HPDE6-E6E7 (cell line): ENCODE measurements around the gene CLEC1B.
"Not testable (repeated sequence)": the region's sequence is repeated elsewhere in the genome, so short reads cannot be mapped to it uniquely, and the experiment has no call there.

Experiments used
- DNase-seq: peaks from one replicate; pipeline ENCODE4 v3.0.0; 2011; ENCODE audit warnings: missing footprints; ENCODE audit errors: extremely low spot score

The CLEC1B gene

DNA sequence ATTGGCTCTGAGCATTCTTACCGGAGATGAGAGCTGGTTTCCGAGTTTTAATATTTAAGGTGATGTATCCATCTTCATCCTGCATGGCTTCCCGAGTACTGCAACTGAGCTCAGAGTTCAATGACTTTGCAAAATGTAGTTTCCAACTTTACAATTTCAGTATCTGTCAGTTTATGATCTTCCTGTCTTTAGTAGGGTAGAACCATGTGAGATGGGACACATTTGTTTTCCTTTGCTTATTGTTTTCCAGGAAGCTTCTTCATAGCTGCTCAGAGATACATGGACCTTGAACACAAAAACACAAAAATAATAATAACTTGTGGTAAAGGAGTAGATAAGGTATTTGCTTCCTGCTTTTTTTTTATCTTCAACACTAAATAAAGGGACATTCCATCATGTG, at the start of gene CLEC1B:
CLEC1B (minus strand) TSS at position 106 of the 400 bp plus-strand sequence; CDS start at position 85, 21 bp downstream.
- DNase-seq: no peak

DNA sequence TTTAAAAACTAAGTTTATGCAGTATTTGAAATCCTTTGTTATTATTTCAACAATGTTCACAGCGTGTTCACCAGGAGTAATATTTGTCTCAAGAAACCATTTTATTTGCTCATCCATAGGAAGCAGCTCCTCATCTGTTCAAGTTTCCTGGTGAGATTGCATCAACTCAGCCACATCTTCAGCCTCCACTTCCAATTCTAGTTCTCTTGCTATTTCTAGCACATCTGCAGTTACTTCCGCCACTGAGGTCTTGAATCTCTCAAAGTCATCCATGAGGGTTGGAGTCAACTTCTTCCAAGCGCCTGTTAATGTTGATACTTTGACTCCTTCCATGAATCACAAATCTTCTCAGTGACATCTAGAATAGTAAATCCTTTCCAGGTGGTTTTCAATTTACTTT, 49.6 kb upstream of the CLEC1B start:
- no peak for DNase-seq

DNA sequence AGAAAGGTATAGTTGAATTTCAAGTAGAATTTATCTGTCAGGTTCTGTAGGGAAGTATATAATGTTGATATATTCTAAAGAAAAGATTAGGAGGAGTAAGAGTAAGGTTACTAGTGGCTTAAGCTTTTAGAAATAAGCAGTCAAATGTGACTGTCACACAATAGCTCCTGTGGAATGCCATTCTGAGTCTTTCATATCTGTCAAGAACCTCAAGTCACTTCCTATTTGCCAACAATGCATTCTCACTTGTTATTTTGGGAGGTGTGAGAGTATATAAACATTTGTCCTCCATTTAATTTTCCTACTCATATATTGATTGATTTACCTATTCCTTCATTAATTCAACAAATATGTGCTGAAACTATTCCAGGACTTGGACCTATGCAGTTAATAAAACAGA, 43.2 kb upstream of the CLEC1B start:
- no peak for DNase-seq

DNA sequence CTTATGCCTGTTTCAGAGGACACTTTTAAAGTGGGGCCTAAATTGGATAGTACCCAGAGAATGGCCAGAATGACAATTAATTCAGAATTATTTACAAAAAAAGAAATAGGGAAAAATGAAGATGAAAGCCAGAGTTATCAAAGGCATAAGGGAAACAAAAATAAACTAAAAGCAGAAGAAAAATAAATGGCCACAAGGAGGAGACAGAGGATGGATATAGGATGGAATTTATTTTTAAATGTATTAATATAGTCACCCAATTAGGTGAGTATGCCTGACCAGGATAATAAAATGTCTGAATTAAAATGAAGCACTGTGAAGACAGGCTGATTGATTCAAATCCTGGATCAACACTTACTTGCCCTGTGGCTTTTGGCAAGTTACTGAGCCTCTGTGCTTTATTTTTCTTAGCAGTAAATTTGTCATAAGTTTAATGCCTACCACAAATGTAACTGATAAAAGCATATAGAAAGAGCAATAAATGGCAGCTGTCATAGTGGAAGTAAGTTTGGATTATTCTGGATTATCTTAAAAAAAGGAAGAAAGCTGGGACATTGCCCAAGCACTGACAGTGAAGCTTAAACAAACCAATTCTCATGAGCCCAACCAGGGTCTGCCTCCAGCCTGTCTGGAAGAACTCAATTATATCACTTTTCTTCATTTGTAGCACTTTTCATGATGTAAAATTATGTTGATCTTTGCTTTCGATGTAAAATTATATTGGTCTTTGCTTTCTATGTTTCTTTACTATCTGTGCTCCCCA, 35.0 kb upstream of the CLEC1B start:
- no peak for DNase-seq

DNA sequence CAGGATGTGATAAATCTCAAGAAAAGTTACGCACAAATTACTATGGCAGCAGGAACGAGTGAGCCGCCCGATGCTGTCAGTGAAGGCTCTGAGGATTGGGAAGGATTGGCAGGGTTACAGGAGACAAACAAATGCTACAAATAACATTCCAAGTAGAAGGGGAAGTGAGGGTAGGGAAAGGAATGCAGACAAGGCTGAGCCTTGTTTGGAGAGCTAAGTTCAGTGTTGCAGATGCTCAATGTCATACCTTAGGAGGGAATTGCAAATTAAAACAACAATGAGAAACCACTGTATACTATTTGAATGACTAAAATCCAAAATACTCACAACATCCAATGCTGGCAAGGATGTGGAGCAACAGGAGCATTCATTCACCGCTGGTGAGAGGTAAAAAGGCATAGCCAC, 32.9 kb upstream of the CLEC1B start:
- no peak for DNase-seq

DNA sequence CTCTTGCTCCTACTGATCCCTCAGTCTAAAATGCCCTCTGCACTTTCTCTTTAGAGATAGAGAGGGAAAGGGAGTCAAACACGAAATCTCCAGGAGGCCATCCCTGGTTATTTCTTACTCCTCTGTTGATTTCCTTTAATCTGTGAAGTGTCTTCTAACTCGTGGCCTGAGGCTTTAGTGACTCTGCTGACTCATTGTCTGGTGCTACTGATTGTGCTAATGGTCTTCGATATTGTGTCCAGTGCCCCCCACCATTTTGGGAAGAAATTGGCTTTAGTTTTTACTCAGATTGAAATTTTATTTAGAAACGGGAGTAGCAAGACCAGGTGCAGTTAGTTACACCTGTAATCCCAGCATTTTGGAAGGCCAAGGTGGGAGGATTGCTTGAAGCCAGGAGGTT, 32.4 kb upstream of the CLEC1B start:
- DNase-seq: no peak

DNA sequence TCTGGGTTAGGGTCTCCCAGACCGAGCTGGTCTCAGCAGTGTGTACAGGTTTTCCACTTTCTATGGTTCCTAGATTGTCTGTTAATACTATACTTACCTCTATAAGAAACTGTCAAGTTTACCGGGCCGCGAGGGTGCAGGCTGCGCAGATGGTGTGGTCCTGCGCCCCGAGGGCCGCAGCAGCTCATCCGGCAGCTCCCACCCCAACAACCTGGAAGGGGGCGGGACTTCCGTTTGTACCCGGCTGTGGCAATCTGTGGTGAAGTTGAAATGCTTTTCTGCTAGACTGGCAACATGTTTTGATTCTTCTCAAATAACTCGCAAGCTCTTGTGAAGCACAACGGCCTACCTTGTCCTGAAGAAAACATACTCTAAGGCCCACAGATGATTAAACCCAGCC, 31.5 kb upstream of the CLEC1B start, which contains the start of gene CLEC9A:
CLEC9A (plus strand) TSS at position 237 of the 400 bp plus-strand sequence. CDS start 22,006 bp downstream, outside the sequence.
- no peak for DNase-seq

DNA sequence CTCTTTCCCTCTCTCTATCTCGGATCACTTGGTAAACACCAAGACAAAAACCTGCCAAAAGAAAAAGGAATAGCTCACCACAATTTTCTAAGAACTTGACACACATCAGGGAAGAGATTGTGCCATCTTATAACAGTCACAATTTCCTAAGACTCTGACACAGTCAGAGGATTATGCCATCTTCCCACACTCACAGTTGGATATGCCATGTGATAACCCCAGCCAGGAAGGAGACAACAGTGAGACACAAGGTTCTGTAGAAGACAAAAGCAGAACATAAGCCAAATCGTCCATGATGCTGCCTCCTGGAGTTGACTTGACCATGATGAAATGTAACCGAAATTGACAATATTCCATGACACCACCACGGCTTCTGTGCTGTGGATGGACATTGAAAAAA, 28.8 kb upstream of the CLEC1B start:
- DNase-seq: no peak

DNA sequence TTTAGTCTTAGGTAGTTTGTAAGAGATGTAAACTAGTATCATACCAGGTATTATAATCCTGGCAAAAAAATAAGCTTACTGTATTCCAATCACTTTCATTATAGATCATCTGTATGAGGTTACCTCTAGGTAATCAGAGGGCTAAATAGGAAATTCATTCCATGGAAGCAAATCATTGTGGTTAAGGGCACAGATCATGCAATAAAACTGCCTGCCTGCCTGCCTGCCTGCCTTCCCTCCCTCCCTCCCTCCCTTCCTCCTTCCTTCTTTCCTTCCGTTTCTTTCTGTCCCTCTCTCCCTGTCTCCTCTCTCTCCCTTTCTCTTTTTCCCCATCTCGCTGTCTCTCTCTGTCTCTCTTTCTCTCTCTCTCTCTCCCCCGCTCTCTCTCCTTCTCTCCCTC, 28.4 kb upstream of the CLEC1B start:
- no peak for DNase-seq

DNA sequence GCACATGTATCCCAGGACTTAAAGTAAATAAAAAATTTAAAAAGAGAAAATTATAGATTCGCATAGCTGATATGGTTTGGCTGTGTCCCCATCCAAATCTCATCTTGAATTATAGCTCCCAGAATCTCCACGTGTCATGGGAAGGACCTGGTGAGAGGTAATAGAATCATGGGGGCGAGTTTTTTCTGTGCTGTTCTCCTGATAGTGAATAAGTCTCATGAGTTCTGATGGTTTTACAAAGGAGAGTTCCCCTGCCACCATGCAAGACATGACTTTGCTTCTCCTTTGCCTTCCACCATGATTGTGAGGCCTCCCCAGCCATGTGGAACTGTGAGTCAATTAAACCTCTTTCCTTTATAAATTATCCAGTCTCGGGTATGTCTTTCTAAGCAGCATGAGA, 27.7 kb upstream of the CLEC1B start:
- DNase-seq: not testable (repeated sequence)

DNA sequence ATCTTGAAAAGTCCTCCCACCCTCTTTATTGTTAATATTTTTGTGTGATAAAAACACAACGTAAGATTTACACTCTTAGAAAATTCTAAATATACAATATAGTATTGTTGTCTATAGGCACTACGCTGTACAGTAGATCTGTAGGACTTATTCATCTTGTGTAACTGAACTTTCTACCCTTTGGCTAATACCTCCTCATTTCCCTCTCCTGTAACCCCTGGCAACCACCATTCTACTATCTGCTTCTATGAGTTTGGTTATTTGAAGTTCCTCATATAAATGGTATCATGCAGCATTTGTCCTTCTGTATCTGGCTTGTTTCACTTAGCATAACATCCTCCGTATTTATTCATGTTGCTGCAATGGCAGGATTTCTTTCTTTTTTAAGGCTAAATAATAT, 26.3 kb upstream of the CLEC1B start:
- DNase-seq: no peak

DNA sequence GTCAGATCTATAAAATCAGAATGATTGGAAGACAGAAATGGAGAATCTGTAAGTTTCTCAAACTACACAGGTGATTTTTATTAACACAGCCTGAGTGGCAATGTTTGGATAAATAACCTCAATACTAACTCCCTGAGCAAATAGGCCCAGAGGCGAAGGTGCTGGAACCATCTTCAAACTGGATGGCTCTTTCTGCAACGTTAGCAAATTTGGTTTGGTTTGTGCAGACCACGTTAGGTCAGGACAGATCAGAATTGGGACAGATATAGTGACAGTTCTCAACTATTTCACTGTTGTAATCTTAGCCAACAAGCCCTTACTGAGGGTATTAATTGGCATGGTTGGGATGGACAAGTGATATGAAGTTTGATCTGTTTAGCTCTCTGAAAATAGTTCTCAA, 22.4 kb upstream of the CLEC1B start:
- DNase-seq: no peak

DNA sequence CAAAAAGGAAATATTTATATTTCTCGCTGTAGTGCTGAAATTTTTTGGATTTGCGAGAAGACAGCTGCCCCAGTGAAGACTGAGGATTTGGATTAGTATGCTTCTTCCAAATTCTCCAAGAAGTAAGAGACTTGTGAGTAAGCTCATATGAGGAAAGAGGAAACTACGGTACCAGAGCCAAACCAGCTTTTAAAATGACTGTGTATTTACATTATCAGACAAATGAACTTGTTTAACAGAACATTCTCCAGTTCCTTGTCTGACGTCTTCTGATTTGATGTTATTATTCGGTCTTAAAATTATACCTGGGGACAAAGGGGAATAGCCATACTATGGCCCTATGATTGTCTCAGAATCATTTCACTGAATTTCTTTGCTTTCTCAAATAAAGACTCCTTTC, 19.5 kb upstream of the CLEC1B start:
- no peak for DNase-seq

DNA sequence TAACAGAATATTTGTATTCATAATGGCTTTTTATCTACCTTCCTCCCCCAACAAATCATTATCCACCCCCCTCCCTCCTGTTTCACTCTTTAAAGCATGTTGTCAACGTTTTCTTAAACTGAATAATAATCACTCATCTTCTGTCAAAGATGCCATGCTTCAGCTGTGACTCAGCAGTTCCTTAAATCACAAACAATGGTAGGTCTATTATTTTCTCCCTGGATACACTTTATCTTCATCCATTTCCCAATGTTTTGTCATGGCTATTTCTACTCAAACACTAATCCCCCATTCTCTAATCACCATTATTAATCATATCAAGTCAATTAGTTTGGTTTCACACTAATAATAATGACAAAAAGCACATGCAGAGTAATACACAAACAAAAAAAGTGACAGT, 18.0 kb upstream of the CLEC1B start:
- no peak for DNase-seq

DNA sequence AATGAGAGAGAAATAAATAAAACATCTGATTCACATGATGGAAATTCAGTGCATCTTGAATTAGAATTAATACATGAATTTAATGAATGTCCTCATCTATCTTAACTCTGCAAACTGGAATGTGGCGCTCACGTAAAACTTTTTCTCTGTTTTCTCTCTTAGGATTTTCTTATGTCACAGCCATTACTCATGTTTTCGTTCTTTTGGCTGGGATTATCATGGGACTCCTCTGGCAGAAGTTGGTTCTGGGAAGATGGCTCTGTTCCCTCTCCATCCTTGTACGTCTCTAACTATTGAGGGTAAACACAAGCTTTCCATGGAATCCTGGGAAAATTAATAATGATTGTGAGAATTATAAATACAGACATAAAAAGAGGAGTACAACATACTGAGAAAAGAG, 16.5 kb upstream of the CLEC1B start:
- DNase-seq: no peak

DNA sequence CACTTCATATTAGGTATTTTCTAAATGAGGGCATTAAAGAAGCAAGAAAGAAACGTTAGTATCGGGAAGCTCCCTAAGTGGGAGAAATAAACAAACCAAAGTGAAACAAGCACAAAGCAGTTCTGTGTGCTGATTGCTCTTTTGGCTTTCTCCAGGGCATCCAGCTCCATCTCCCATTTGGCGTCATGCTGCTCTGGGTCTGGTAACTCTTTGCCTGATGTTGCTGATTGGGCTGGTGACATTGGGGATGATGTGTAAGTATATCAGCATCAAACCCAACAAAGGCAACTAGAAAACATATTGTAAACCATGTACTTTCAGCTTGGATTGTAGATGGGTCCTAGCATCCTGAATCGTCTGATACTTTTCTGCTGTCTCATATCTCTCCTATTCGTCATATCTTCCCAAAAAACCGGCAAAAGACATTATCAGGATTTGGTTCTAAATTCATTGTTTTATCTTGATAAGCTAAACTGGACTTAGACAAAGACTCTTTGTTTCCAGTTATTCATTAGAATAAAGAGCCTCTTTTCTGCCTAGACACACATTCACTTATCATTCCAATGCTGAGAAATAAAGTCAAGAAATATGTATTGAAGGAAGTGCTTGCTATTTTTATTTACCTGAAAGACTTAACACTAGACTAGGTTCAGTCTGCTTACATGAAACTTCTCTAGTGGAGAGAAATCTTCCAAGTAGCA, 13.9 kb upstream of the CLEC1B start:
- DNase-seq: no peak

DNA sequence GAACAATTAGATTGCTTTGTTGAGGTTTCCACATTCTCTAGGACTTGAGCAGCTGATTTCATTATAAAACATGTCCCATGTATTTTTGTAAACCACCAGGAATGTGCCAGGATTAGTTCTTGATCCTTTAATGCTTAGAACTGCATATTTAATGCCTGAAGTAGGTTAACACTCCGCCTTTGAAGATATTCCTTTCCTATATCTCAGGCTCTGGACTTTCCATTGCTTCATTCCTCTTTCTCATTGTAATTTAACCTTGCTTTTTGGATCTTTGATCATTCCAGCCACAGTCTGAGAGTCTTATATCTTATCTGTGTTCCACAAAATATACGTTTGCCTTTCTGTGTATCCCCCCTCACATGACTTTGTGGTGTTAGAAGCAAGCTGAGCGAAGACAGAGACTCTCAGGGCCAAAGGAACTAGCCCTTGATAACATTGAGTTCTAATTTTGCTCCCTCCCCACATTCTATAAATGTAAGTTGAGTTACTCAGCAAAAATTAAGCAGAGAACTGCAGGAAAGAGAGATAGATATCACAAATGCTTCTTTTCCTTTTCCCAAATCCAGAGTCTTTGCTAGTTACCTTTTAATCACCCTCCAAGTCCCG, 2.4 kb upstream of the CLEC1B start:
- DNase-seq: no peak

DNA sequence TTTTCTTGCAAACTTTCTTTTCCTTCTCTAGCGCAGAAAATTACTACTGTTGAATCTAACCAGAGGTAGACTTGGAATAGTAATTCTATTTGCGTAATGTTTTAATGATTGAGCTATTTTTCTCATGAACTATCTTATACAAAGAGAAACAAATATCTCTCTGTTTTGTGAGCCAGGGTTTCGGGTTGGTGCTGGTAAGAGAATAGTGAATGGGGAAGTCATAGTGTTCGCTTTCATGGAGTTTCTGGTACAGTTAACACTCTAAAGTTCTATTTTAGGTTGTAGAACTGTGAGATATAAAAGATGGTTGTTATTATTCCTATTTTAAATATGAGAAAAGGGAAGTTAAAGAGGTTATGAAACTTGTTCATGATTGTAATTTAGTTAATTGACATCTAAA, 6.6 kb downstream of the CLEC1B start:
- DNase-seq: no peak

DNA sequence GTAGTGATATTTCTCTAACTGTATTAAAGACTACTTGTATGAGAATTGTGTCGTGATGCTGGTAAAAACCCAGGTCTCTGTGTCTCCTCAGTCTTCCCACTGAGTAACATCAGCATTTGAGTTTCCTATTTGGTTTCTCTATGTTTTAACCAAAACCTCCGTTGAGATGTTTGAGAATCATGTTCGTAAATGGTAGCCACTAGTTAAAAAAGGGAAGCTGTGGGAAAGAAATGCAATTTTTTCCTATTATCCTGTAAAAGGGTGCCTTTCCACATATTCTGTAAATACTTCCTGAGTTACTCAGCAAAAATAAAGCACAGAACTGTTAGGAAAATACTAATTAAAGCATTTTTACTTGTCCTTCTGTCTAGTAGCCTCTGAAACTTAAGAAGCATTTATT, 7.0 kb downstream of the CLEC1B start:
- DNase-seq: no peak

DNA sequence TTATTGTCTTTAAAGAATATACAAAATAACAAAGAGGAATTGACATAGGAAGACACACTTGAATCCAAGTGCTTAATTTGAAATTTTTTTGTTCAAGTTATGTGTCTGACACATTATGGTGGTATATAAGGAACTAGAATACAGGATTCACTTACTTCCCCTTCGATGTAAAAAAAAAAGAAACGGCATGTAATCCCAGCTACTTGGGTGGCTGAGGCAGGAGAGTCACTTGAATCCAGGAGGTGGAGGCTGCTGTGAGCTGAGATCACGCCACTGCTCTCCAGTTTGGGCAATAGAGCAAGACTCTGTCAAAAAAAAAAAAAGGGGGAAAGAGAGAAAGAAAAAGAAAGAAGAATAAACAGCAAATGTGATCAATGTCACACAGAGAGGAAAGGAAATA, 18.8 kb downstream of the CLEC1B start:
- DNase-seq: no peak

DNA sequence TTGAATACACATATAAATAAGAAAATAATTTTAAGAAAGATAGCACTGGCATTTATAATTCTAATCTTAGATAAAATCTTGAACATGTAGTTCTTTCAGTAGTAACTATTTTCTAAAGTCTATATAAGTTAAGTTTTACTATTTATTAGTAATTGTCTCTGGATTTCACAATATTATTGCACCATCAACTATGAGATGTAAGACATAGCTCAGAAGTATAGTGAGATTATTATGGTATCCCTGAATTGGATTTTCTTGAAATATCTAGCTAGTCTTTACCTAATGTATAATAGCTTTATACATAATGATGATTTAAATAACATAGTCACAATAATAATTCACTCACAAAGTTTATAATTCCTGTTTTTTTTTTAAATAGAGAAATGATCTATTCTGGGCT, 21.0 kb downstream of the CLEC1B start:
- DNase-seq: no peak

DNA sequence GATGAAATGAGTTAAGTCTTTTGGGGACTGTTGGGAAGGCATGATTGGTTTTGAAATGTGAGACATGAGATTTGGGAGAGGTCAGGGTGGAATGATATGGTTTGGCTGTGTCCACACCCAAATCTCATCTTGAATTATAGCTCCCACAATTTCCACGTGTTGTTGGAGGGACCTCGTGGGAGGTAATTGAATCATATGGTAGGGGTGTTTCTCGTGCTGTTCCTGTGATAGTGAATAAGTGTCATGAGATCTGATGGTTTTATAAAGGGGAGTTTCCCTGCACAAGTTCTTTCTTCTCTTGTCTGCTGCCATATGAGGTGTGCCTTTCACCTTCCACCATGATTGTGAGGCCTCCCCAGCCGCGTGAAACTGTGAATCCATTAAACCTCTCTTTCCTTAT, 22.3 kb downstream of the CLEC1B start:
- DNase-seq: not testable (repeated sequence)

DNA sequence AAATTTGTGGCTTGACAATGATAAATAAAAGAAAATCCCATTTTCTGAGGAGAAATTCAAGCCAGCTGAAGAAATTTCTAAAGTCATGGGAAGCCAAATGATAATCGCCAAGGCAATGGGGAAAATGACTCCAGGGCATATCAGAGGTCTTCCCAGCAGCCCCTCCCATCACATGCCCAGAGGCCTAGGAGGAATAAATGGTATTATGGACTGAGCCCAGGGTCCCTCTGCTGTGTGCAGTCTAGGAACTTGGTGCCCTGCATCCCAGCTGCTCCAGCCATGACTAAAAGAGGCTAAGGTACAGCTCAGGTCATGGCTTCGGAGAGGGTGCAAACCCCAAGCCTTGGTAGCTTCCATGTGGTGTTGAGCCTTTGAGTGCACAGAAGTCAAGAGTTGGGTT, 23.3 kb downstream of the CLEC1B start:
- DNase-seq: no peak
